Measurements from ENCODE around the gene FSIP1.

FSIP1 gene

DNA sequence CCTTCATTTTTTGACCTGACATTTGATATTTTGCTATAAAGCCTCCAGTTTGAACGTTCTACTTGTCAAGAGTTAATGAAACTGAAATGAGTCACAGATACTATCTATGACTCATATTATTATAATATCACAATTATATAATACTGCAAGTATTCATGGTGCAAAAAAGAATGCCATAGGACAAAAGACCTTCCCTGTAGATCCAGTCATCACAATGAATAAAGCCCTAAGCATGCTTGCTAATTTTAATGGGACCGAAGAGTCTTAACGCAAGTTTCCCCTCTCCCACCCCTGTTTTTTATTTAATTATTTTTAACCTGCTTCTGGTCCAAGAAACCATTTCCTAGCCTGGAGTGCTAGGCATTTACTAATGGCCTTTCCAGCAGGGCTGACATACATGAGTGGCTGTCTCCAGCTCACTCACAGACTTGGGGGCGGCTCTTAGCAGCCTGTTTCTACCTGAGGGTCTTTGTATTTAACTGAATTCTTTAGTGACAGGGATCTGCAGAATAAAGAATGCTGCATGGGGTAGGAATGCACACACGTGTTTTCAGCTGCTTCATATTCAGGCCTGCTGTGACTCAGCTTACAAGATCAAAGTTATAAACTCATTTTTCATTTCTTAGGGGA, 140.5 kb downstream of the FSIP1 start:
- DNase-seq = no peak

DNA sequence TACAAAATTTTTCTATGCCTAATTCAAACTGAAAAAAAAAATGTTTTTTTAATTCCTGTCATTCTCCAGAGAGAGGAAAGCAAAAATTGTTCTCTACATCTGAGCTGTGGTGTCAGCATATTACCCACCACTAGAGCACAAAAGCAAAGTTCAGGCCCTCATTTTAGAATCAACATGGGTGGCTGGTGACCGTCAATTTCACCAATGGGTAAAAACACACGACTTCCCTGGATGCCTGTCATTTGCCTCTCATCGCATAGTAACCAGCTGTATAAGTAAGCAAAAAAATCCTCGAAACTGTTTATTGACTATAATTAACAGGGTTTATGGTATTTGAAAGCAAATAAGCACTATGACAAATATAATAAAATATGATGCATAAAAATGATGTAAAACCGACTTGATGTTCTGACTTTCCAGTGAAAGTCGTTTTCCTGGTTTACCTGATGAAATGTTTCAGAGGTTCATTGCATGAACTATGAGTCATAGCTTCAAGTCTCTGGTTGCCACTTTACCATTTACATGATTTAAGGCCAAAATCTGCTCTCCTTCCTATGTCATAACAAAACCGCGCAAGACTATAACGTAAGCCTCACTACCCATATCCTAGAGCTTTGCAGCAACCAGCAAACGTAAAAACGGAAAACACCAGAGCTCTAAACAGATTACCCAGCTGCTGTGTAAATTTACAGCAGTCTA, 141.3 kb downstream of the FSIP1 start:
- no peak for DNase-seq

DNA sequence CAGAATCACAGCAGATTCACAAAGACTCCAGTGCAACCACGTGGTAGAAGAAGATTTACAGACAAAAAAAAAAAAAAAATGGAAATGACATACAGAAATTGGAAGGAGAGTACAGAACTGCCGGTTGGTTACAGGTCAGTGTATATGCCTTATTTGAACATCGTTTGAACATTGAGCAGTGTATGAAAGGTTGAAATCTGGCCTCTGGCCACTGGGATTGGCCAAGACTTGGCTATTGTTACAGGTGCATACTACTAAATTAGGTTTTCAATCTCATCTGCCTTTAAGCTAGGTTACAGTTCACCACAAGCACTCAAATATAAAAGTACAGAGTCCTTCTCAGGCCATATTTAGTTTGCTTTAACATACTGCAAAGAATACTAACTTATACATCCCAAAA, 142.0 kb downstream of the FSIP1 start:
- no peak for DNase-seq

DNA sequence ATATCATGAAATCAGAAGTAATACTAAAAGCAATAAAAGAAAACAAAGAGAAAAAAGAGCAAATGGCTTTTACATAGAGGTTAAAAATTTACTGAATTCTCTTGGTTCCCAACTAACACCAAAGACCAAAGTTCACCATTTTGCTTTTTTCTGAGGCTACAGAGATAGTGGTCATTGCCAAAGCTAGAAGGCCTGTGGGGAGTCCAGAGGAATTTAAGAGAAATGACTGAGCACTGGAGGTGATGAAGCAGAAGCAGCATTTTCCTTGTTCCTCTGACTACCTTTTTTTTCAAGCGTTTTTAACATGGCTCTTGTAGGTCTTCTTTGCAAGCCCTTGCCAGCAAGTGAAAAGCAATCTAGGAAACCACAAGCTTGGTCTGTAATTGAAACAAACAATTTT, 143.6 kb downstream of the FSIP1 start:
- no peak for DNase-seq

DNA sequence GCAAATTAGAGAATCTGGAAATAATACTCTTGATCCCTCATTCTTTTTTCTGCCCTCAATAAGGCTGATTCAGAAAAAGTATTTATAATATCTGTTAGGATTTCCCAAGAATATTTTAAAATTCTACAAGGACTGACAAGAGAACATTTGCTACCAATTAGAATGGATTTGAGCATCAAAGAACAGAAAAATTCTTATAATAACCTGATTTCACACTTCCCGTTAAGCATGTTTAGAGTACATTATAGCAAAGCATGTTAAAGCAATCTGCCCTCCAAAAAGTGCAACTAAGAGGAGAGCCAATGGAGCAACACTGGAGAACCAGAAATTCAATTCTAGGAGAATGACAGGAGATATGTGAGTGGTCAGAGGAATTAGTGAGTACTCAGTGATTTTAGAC, 144.6 kb downstream of the FSIP1 start:
- DNase-seq = no peak

DNA sequence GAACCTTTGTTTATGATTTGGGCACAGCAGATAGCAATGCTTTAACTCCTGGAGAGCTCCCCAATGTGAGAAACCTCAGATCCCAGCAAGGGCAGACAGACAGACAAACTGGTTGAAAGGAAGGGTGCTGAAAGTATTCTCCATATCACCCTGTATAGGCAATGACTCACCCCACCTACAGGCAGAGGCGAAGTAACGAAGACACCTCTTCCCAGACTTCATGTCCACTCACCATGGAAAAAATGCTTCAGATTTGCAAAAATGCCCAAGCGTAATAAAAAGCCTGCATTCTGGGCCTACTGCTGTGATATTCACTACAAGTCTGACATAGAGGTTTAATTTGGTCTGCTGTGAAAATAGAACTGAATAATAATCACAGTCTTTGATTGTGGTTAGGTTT, 151.3 kb downstream of the FSIP1 start:
- no peak for DNase-seq

DNA sequence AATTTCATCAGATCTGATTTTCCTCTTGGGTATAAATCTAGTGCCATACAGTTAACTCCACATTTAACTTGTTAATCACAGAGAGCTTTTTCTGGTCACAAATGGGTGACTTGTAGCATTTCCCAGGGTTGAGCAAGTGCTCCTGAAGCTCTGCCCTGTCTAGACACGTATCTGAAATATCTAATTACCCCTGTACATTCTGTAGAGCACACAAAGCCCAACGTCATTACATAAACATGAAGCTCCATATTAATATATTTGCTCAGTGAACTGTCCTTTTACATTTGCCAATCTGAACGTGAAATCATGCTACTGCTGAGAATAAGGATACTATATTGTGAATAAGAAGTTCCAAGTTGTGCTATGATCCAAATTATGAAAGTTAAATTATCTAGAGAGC, 152.7 kb downstream of the FSIP1 start:
- no peak for DNase-seq

DNA sequence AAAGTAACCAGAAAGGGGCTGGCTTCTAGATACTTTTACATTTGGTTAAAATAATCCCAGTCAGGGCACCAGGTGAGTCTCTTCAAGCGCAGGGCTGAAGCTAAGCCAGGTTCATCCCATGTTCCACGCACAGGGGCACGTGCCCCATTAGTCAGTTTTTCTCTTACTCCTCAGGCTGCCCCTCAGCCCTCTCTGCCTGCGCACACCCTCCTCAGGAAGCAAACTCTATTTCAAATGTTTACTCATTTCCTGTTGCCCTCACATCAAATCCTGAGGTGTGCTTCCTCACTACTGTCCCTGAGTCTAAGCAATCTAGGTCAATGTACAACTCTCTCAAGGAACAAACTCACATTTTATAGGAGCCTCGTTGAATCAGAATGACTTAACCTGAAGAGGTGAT, 153.3 kb downstream of the FSIP1 start:
- no peak for DNase-seq

DNA sequence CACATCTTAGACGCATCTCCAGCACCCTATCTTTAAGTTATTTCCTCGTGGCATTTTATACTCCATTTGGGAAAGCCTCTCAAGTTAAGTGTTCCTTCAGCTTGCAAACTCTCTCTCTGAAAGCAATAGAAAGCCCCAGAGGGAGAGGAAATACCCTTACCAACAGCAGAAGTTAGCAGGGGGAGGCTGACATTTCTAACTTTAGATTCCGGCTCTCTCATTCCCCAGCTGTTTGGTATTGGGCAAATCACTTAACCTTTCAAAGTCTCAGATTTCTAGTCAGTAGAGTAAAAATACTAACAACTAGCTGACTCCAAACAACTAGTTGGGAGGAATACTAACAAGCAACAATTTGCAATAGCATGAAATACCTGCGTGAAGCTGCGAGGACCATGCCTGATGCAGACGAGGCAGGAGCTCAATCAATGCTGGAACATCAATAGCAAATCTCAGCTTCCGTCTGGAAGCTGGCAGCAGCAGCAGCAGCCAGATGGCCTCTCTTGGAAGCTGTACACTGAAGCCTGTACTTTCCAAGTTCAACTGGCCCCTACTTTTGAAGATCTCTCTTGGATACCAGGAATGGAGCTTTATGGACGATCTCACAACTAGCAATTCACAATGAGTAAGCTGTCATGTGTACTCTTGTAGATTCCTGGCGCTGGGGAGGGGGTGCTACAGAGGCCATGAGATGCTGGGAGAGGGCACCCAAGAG, 153.9 kb downstream of the FSIP1 start:
- DNase-seq = no peak

DNA sequence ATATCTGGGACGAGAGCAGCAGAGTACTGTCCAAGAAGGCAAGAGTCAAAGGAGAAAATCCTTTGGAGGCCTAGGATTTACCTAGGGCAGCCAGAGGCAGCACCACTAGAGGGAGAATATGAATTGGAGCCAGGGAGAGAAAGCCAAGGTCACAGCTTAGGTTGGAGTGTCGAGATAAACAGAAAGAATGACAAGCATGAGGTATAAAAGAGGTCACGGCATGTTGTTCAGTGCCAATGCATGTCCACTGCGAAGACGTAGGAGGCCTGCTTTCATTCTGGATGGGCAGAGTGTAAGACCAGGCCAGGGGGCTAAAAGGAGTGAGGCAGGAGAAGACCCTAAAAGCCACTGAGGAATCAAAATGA, 154.5 kb downstream of the FSIP1 start:
- no peak for DNase-seq

DNA sequence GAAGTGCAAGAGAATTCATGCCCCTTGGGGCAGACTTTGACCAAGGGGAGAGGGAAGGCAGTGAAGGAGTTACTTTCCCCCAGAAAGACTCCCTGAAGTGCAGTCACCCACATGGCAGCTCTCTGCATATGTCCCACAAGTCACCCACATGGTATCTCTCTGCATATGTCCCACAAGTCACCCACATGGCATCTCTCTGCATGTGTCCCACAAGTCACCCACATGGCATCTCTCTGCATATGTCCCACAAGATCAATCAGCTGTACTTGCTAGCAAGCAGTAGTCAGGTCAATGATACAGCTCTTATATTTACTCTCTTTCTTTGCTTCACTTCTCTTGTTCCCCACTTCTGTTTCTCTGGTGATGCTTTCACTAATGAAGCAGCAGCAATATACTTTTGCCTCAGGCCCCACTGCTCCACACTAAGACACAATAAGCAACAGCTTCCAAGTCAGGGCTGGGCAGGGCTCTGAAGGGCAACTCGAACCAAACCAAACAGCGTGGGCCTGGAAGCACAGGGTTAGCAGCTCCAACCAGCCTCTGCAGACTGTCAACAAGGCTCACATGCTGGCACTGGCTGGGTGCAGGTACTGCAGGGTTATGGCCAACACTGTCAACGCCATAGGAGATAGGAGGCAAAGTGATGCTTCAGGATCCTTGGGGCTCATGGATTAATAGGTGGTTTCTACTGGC, 155.0 kb downstream of the FSIP1 start:
- DNase-seq = no peak

DNA sequence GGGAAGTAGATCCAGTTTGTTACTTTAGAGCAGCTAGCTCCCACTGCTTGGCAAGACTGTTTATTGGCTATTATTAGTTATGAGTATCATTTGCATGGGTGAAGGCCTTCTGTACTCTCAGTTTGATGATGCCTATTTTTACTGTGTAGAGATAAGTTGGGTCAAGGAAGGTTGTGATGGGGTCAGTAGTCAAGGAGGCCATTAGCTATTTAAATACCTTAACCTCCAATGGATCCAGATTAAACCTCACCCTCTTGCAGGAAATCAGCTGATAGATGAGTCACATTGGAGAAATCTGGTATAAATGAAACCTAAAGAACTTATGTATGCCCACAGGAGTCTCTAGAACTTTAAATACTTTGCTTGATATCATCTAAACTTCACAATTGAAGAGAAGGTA, 156.8 kb downstream of the FSIP1 start:
- peak; percentile 3 for DNase-seq

DNA sequence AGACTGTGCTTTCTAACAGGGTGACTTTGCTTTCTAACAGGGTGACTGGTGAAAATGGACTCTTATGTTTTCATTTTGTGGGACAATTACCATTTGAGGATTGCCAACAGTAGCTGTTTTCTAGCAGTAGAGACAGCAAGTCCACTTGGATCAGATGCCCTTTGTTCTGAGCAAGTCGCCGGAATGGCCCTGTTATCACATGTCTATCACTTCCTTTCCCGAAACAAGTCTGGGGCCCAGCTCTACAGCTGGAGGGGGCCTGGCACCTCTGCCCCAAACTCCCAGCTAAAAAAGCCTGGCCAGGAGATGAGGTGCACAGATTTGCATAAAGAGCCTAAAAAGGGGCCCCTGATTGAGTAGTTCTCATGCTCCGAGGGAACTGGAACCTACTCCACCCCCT, 157.2 kb downstream of the FSIP1 start:
- no peak for DNase-seq

DNA sequence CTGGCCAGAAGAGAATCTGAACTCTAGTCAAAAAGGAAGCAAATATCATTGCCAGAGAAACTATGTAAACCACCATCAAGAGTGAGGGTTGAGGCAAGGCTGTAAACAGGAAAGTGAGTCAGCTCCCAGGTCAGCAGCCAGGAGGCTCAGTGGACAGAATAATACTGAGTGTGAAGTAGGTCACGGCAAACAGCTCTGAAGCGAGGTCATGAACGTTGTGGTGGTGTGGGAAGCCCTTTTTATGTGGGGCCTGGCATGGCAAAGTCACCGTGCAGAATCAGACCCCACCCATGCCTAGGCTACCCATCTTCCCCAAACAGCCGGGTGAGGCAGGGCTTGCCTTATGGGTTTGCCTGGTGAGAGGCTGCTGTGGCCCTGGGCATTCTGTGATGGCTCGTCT, 157.8 kb downstream of the FSIP1 start:
- DNase-seq = no peak

DNA sequence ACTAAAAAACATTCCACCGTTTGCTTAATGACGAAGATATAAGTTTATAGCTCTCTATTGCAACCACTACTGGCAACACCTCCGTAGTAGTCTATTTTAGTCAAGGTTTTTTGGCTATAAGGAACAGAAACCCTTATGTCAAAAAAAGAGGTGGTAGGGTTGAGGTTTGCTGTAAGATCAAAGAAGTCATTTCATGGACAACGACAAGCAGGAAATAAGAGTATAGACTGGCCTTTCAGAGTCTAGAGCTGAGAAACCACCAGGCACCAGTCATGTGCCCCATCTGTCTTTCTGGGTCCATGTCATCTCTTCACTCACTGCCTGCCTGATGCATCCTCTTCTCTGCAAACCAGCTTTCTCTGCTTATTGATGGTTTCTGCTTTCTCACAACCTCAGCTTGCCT, 159.1 kb downstream of the FSIP1 start:
- no peak for DNase-seq

DNA sequence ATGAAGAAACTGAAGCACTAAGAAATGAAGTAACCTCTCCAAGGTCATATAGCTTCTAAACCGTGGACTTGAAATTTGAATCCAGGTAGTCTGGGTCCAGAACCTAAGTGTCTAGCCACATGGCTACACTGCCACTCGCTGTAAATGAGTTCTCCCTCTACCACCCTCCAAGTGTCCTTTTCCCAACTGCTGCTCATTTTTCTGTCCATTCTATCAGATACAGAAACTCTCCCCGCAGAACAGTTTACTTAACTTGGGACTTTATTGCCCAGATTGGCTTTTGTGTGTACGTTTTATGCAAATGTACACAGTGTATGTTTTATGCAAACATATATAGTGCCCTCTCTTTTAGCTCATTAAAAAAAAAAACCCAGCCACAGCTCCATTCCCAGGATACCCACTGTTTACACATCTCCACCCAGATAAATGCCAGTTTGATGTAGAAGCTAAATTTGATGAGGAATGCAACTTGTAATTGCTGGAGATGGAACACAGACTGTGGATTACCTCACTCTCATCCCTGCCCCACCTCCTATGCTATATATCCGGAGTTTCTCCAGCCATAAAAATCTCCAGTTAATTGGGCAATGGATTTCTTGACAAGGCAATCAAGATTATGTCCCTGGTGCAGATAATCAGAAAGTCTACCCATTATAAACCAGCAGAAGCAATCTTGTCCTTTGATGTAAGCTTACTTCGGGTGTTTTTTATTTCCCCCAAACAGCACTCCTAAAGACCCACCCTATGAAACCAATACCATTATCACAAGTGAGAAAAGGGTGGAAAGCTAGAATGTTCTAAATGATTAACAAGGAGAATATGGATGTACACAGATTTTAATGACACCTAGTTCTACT, 159.8 kb downstream of the FSIP1 start:
- DNase-seq = no peak

DNA sequence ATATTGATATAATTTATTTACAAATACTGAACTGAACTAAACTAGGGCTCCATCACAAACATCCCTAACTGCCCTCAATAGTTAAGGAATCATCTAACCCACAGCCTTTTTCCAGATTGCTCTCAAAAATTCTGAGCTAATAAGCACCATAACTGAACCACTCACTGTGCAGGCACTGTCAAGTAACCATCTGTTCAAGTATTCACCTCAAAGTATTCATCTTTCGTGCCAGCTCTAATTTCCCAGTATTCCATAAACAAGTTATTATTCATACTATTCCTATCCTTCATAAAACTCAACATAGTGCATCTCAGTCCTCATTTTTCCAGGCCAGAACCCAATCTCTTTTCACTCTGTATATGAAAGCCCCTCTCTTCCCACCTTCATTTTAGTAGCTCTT, 160.7 kb downstream of the FSIP1 start:
- no peak for DNase-seq

DNA sequence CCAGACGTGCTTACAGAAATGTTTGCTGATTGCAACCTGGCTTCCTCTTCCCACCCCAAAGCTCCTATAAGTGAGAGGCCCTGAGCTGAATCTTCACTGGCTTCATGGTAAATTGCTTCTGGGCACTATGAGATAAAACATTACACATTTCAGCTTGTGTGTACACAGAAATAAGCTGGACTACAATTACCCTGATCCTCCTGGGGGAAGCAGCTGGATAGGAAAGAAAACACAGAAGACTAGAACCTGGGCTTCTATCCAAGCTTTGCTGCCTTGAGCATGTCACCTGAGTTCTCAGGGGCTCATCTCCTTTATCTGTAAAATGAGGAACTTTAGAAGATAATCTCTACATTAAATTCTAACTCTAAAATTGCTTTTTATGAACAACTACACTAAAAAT, 161.4 kb downstream of the FSIP1 start:
- no peak for DNase-seq

DNA sequence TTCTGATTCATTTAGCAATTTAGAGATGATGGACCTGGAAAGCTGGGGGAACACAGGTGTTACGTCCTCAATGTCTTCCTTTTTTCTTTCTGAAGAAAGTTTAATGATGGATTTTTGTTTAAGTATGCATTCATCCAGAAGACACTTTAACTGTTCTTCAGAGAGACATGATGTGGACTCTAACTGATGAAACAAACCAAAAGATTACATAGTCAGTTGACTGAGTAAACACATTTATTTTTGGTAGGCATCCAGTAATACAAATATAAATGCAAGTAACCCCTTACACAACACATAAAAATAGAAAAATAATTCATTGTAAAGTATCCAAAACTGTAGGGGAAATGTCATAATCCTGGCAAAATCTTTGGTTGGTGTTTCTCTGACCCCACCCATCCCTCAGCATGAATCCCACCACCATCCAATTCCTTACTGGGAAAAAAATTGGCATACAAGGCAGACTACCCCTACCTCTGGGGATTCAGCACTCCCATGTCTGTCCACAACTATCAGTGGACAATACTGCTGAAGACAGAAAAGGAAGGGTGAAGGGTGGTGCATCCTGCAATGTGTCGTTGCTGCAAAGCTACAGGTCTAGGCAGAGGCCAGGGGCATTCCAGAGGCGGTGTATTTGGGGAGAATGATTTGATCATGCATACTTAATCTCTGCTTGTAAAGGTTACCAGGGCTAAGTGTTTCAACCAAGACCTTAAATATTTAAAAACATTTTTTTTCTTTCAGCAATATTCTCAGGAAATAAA, 164.4 kb downstream of the FSIP1 start:
- no peak for DNase-seq

DNA sequence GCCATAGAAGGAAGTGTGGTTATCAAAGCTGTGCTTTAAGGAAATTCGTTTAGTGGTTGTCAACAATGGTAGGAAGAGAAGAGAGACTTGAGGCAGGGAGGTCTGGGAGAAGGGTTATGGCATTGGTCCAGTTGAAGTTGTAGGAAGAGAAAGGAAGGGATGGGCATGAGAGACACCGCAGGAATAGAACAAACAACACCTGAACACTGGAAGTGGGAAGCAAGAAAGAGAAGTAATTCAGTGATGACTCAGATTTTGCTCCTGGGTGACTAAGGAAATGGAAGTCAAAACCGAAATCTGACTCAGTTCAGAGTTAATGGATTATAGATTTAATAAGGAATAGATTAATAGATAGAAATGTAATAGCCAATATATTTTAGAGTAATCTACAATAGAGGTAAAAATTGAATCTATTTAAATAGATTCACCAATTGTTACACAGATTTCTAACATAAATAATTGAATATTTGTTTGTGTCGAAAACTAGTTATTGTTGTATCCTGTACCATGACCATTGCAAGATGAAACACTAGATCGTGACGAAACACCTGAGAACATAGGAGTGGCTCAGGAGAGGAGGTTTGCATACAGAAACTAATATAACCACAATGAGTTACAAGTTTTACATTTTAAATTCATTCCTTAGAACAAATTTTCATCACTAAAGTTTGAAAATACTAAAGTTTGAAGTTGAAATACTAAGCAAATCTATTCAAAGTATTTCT, 165.7 kb downstream of the FSIP1 start:
- no peak for DNase-seq

DNA sequence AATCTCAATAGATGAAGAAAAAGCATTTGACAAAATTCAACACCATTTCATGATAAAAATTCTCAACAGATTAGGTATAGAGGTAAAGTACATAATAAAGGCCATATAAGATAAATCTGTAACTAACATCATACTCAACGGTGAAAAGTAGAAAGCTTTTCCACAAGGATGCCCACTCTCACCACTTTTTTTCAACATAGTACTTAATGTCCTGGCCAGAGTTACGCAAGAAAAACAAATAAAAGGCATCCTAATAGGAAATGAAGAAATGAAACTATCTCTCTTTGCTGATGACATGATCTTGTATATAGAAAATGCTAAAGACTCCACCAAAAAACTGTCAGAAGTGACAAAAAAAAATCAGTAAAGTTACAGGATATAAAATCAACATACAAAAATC, 168.8 kb downstream of the FSIP1 start:
- DNase-seq = peak; percentile 27
